ENCODE results near the gene DYRK4.

Gene DYRK4

GRCh38 chr12:4564818-4565217 lies 2.8 kb downstream of the DYRK4 start:
- DNase-seq: no peak

- DNase-seq: no peak
These were observed 4.5 kb downstream of the DYRK4 start for GRCh38 chr12:4566474-4566873.

- no peak for DNase-seq
These were observed 5.3 kb downstream of the DYRK4 start for GRCh38 chr12:4567073-4567881.

- DNase-seq: no peak
These were observed 7.3 kb downstream of the DYRK4 start for GRCh38 chr12:4569261-4569660.

- DNase-seq: no peak
These were observed 10.7 kb downstream of the DYRK4 start for GRCh38 chr12:4572680-4573079.

- peak in 1 of 5 experiments; percentile 21 for DNase-seq
These were observed 17.5 kb downstream of the DYRK4 start for GRCh38 chr12:4579305-4580102.

GRCh38 chr12:4580281-4580688 lies 18.3 kb downstream of the DYRK4 start:
- no peak for DNase-seq

GRCh38 chr12:4584281-4584680 lies 22.3 kb downstream of the DYRK4 start:
- no peak for DNase-seq

GRCh38 chr12:4584896-4585295 lies 22.9 kb downstream of the DYRK4 start:
- no peak for DNase-seq

GRCh38 chr12:4586500-4586899 lies 24.5 kb downstream of the DYRK4 start:
- DNase-seq: no peak

GRCh38 chr12:4587108-4587507 lies 25.1 kb downstream of the DYRK4 start:
- DNase-seq: no peak

- DNase-seq: no peak
These were observed 26.9 kb downstream of the DYRK4 start for GRCh38 chr12:4588916-4589315.

- no peak for DNase-seq
These were observed 27.9 kb downstream of the DYRK4 start for GRCh38 chr12:4589941-4590340.

GRCh38 chr12:4591180-4591687 lies 29.2 kb downstream of the DYRK4 start:
- DNase-seq: no peak

- DNase-seq: no peak
These were observed 33.9 kb downstream of the DYRK4 start for GRCh38 chr12:4595881-4596280.

- DNase-seq: no peak
These were observed 41.4 kb downstream of the DYRK4 start for GRCh38 chr12:4603421-4603820.

GRCh38 chr12:4603946-4604345 lies 41.9 kb downstream of the DYRK4 start:
- no peak for DNase-seq

GRCh38 chr12:4604684-4605193 lies 42.7 kb downstream of the DYRK4 start:
- peak; percentile 54 to 90 (median 60) for DNase-seq

GRCh38 chr12:4607056-4607455 lies 45.0 kb downstream of the DYRK4 start:
- no peak for DNase-seq

- no peak for DNase-seq
These were observed 47.1 kb downstream of the DYRK4 start for GRCh38 chr12:4609071-4609470.

- DNase-seq: no peak
These were observed 48.5 kb downstream of the DYRK4 start for GRCh38 chr12:4610481-4610880.

GRCh38 chr12:4615667-4616066 lies 53.7 kb downstream of the DYRK4 start:
- no peak for DNase-seq

GRCh38 chr12:4621511-4621910 lies 59.5 kb downstream of the DYRK4 start:
- DNase-seq: no peak

GRCh38 chr12:4626543-4626942 lies 64.5 kb downstream of the DYRK4 start:
- no peak for DNase-seq

Measured in T-helper 2 cell (primary cell).